ENCODE results near the gene RPTOR. TPM values are rescaled to one million over a fixed set of nuclear protein-coding genes. Genes with fewer than 3 reads are reported as not detected.

Gene RPTOR
- total RNA-seq, 2 experiments from 2014 or later = 48.1 to 87.8 TPM

GRCh38 chr17:80719449-80719848 lies 174.8 kb downstream of the RPTOR start:
- POLR2A ChIA-PET = interaction anchor here (1.0 to 1.4 kb wide), 2 partner anchors 12 to 40 kb away, joined by 3 to 4 read pairs; no protein-coding TSS in a partner anchor
- H3K79me2 ChIP-seq (ENCODE audit: insufficient read depth, low read depth, low read length) = peaks cover 48% of the 10 kb centered on the region

GRCh38 chr17:80720610-80721577 lies 176.3 kb downstream of the RPTOR start:
- POLR2A ChIA-PET = interaction anchor here (1.0 to 1.7 kb wide), 6 partner anchors 12 to 57 kb away, joined by 3 to 6 read pairs (median 3); no protein-coding TSS in a partner anchor
- Histone ChIP-seq H2AFZ (ENCODE audit: low read length) (peak overlapping the region; percentile 20; the same call in 1 of the 2 replicates), H3K4me3 (ENCODE audit: low read depth, low read length, poor library complexity, severe bottlenecking) (peak overlapping the region; percentile 60), H3K79me2 (ENCODE audit: insufficient read depth, low read depth, low read length) (peaks cover 48% of the 10 kb centered on the region; the same call in 1 of the 2 replicates), H3K36me3 (ENCODE audit: insufficient read depth, low read length) (no peaks in the 10 kb centered on the region), H4K20me1 (ENCODE audit: insufficient read depth, low read length) (no peaks in the 10 kb centered on the region), H3K4me2 (ENCODE audit: low read length) (peak overlapping the region; percentile 84), H3K9me2 (ENCODE audit: insufficient read depth, low read length) (no peaks in the 10 kb centered on the region), H3K4me1 (ENCODE audit: insufficient read depth, low read length, poor library complexity, severe bottlenecking) (peaks cover 55% of the 10 kb centered on the region), H3K27ac (ENCODE audit: low read depth, low read length, poor library complexity, severe bottlenecking) (peak overlapping the region; percentile 81), H3K9me3 (ENCODE audit: low read length) (no peaks in the 10 kb centered on the region)
- intact Hi-C loops (cut with micrococcal nuclease; ENCODE audit: unreplicated experiment) = loop anchor here (2.0 kb wide), 1 partner anchor 16 kb away; no protein-coding TSS in a partner anchor
- BruUV-seq (replicated peaks) = no TSS peak
- DNase-seq (ENCODE audit: low spot score) = peak; percentile 91
- TF ChIP-seq CTCF (conservative IDR thresholded peaks at IDR 0.05; ENCODE audit: low read length) = no peak
- no peak for TF ChIP-seq EZH2phosphoT487 (IDR thresholded peaks at IDR 0.05; ENCODE audit: borderline replicate concordance, low read depth, low read length)
- CTCF ChIA-PET (ENCODE audit: unreplicated experiment) = no interaction called here

More at GRCh38 chr17:80719449-80719848, 174.8 kb downstream of the RPTOR start:
- intact Hi-C loops (cut with micrococcal nuclease; ENCODE audit: unreplicated experiment) = no loop called here
- no peaks in the 10 kb centered on the region for H4K20me1 ChIP-seq (ENCODE audit: insufficient read depth, low read length)
- no peak for DNase-seq (ENCODE audit: low spot score)
- no peaks in the 10 kb centered on the region for H3K36me3 ChIP-seq (ENCODE audit: insufficient read depth, low read length)
- no TSS peak for BruUV-seq (replicated peaks)
- no peak overlapping the region for H3K27ac ChIP-seq (ENCODE audit: low read depth, low read length, poor library complexity, severe bottlenecking)
- CTCF ChIA-PET (ENCODE audit: unreplicated experiment) = no interaction called here
- no peak overlapping the region for H3K4me2 ChIP-seq (ENCODE audit: low read length)
- TF ChIP-seq EZH2phosphoT487 (IDR thresholded peaks at IDR 0.05; ENCODE audit: borderline replicate concordance, low read depth, low read length) (no peak), CTCF (conservative IDR thresholded peaks at IDR 0.05; ENCODE audit: low read length) (no peak)
- no peaks in the 10 kb centered on the region for H3K9me3 ChIP-seq (ENCODE audit: low read length)
- H2AFZ ChIP-seq (ENCODE audit: low read length) = no peak overlapping the region
- peaks cover 49% of the 10 kb centered on the region for H3K4me1 ChIP-seq (ENCODE audit: insufficient read depth, low read length, poor library complexity, severe bottlenecking)
- H3K4me3 ChIP-seq (ENCODE audit: low read depth, low read length, poor library complexity, severe bottlenecking) = no peak overlapping the region
- H3K9me2 ChIP-seq (ENCODE audit: insufficient read depth, low read length) = no peaks in the 10 kb centered on the region

Measured in OCI-LY7 (cell line).